ENCODE results near the gene LY6G5C.

GRCh38 chr6:31676322-31676903, 4.5 kb downstream of the LY6G5C start:
- TF ChIP-seq POLR2A (IDR thresholded peaks at IDR 0.05; ENCODE audit: borderline replicate concordance, extremely low read depth, insufficient read depth, insufficient read length) (no peak), YY1 (IDR thresholded peaks at IDR 0.05; ENCODE audit: extremely low read depth, insufficient replicate concordance, low read depth, low read length) (no peak), MAX (IDR thresholded peaks at IDR 0.05) (no peak), SIN3A (IDR thresholded peaks at IDR 0.05; ENCODE audit: low read depth) (no peak)
